Stomach smooth muscle (tissue), 2 donors: ENCODE data around the gene CMTM2.
A peak's percentile ranks its signal among the peaks of the same experiment; 100 is the strongest.
"Not testable (repeated sequence)": the region's sequence is repeated elsewhere in the genome, so short reads cannot be mapped to it uniquely, and the experiment has no call there.

Experiments used
- H3K27ac ChIP-seq: one replicate; pipeline ENCODE4 v1.7.0; 2013; ENCODE audit warnings: mild to moderate bottlenecking, low read length, inconsistent platforms
- H3K27me3 ChIP-seq, 2 donors: one replicate each; pipeline ENCODE4 v1.7.0; 2013; ENCODE audit warnings: low read length in 2 of 2; ENCODE audit not compliant: insufficient read depth in 2 of 2, control insufficient read depth in 1 of 2
- H3K36me3 ChIP-seq, 2 donors: one replicate each; pipeline ENCODE4 v1.7.0; 2013; ENCODE audit warnings: low read length in 2 of 2; ENCODE audit not compliant: control insufficient read depth in 2 of 2, insufficient read depth in 2 of 2
- H3K4me1 ChIP-seq: one replicate; pipeline ENCODE4 v1.7.0; 2013; ENCODE audit warnings: low read length; ENCODE audit not compliant: control insufficient read depth, insufficient read depth
- H3K4me3 ChIP-seq, 2 donors: one replicate each; pipeline ENCODE4 v1.7.0; 2013; ENCODE audit warnings: low read length in 2 of 2
- H3K9ac ChIP-seq, 2 donors: one replicate each; pipeline ENCODE4 v1.7.0; 2013; ENCODE audit warnings: low read length in 2 of 2, mild to moderate bottlenecking in 1 of 2
- H3K9me3 ChIP-seq, 2 donors: one replicate each; pipeline ENCODE4 v1.7.0; 2013; ENCODE audit warnings: low read length in 2 of 2; ENCODE audit not compliant: control insufficient read depth in 2 of 2
- donor health status: healthy.
- donor health status: Pancreatic carcinoma.

CMTM2 gene

DNA sequence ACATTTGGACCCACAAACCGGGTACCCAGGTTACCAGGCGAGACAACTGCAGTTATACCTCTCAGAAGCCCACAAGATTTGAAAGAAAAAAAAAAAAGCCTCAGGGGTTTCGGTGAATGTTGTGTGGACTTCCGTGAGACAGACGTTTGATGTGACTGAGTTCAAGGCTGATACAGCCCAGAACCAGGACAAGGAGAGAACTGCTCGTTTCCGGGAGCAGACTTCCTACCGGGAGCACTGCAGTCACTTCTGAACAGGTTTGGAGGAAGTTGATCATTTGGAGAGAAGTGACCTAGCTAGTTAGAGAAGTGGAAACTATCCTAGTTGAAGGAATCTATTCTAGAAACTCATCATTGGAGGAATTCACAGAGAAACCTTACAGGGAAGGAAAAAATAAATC lies 26.0 kb upstream of the CMTM2 start:
- peak overlapping the region; percentile 92 for H3K4me3 ChIP-seq
- H3K27ac ChIP-seq: no peak overlapping the region
- H3K36me3 ChIP-seq: no peaks in the 10 kb centered on the region
- peak overlapping the region; percentile 91 to 97 for H3K9ac ChIP-seq
- no peaks in the 10 kb centered on the region for H3K9me3 ChIP-seq
- no peaks in the 10 kb centered on the region for H3K27me3 ChIP-seq
- peaks cover 35% of the 10 kb centered on the region for H3K4me1 ChIP-seq

DNA sequence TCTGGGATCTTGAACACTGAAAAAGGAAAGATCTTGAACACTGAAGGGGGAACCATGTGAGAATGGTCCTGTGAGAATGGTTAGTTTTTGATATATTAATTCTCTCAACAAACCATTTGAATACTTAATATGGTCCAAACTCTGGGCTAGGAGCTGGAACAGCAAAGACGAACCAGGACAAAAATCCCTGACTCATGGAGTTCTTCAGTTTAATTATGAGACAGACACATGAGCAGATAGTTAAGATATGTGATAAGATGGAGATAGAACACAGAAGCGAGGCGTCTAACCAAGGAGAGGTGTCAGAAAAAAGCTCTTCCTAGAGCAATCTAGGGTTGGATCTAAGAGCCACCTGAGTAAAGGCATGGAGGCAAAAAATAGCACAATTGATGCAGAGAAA lies 25.2 kb upstream of the CMTM2 start:
- Histone ChIP-seq H3K36me3 (no peaks in the 10 kb centered on the region), H3K9me3 (no peaks in the 10 kb centered on the region), H3K4me1 (peaks cover 30% of the 10 kb centered on the region), H3K9ac (no peak overlapping the region), H3K4me3 (no peak overlapping the region), H3K27me3 (no peaks in the 10 kb centered on the region), H3K27ac (no peak overlapping the region)

GRCh38 chr16:66554495-66554894 lies 24.8 kb upstream of the CMTM2 start:
- H3K4me1 ChIP-seq: peaks cover 26% of the 10 kb centered on the region
- H3K27ac ChIP-seq: no peak overlapping the region
- no peaks in the 10 kb centered on the region for H3K36me3 ChIP-seq
- H3K4me3 ChIP-seq: no peak overlapping the region
- H3K27me3 ChIP-seq: no peaks in the 10 kb centered on the region
- no peaks in the 10 kb centered on the region for H3K9me3 ChIP-seq
- no peak overlapping the region for H3K9ac ChIP-seq

GRCh38 chr16:66560107-66560506 lies 19.2 kb upstream of the CMTM2 start:
- H3K27ac ChIP-seq: no peak overlapping the region
- H3K27me3 ChIP-seq: no peaks in the 10 kb centered on the region
- peaks cover 0 to 4% of the 10 kb centered on the region in 2 donors for H3K36me3 ChIP-seq
- peaks cover 2% of the 10 kb centered on the region for H3K4me1 ChIP-seq
- H3K4me3 ChIP-seq: no peak overlapping the region
- H3K9me3 ChIP-seq: no peaks in the 10 kb centered on the region
- H3K9ac ChIP-seq: no peak overlapping the region

DNA sequence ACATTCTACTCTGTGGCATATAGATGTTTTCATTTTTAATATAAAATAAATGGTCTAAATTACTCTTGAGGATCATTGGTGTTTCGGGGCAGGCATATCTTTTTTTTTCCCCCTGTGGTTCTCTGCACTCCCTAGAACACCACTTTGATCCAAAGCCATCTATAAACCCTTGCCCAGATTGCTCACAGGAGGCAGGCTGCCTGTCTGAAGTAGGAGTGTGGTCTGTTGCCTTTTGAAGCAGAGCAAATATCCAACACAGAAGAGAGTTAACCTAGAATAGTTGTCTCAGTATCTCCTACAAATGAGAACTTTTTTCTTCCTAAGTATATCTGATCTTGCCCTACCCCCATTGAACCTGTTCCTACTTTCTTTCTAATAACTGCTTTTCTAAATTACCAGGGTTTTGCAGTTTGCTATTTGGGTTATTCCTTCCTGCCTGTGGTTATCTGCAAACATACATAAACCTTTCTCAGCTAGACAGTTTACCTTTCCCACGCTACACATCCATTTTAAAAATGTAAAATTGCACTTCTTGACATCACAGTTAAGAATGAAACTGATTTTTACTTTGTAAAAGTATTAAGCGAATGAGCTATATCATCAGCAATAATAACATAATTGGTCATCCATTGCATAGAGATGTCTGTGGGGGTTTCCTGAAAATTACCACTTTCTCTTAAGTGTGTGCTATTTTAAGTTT lies 17.7 kb upstream of the CMTM2 start:
- Histone ChIP-seq H3K4me1 (peaks cover 2% of the 10 kb centered on the region), H3K36me3 (peaks cover 0 to 4% of the 10 kb centered on the region in 2 donors), H3K9ac (no peak overlapping the region), H3K4me3 (no peak overlapping the region), H3K27me3 (no peaks in the 10 kb centered on the region), H3K27ac (no peak overlapping the region), H3K9me3 (no peaks in the 10 kb centered on the region)

DNA sequence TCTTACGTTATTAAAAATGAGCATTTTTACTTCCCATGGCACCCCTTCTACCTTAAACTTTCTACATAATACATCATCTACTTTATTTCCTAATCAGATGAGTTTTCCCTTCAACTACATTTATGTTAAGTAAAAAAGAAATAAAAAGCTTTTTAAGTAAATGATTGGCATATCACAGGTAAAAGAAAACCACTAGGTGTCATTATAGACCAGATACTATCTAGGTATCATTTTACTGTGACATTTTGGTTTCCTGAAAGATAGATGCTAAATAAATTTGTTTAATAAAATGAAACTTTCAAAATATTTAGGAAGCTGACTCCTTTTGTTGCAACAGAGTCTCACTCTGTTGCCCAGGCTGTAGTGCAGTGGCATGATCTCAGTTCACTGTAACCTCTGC lies 16.9 kb upstream of the CMTM2 start:
- H3K27ac ChIP-seq: no peak overlapping the region
- H3K4me1 ChIP-seq: peaks cover 2% of the 10 kb centered on the region
- H3K9me3 ChIP-seq: no peaks in the 10 kb centered on the region
- no peaks in the 10 kb centered on the region for H3K27me3 ChIP-seq
- H3K9ac ChIP-seq: no peak overlapping the region
- H3K4me3 ChIP-seq: no peak overlapping the region
- peaks cover 0 to 4% of the 10 kb centered on the region in 2 donors for H3K36me3 ChIP-seq

- Histone ChIP-seq H3K9ac (no peak overlapping the region), H3K4me3 (no peak overlapping the region), H3K36me3 (peaks cover 0 to 4% of the 10 kb centered on the region in 2 donors), H3K4me1 (peaks cover 2% of the 10 kb centered on the region), H3K9me3 (no peaks in the 10 kb centered on the region), H3K27ac (no peak overlapping the region), H3K27me3 (no peaks in the 10 kb centered on the region)
These were observed 16.3 kb upstream of the CMTM2 start for GRCh38 chr16:66562986-66563385.

GRCh38 chr16:66563574-66564334 lies 15.5 kb upstream of the CMTM2 start:
- H3K9ac ChIP-seq: no peak overlapping the region
- H3K27me3 ChIP-seq: no peaks in the 10 kb centered on the region
- no peaks in the 10 kb centered on the region for H3K9me3 ChIP-seq
- H3K27ac ChIP-seq: no peak overlapping the region
- no peak overlapping the region for H3K4me3 ChIP-seq
- H3K4me1 ChIP-seq: peaks cover 2% of the 10 kb centered on the region
- H3K36me3 ChIP-seq: peaks cover 0 to 4% of the 10 kb centered on the region in 2 donors

- no peaks in the 10 kb centered on the region for H3K27me3 ChIP-seq
- H3K4me3 ChIP-seq: no peak within 1 kb of the TSS
- H3K9ac ChIP-seq: no peak within 1 kb of the TSS
- H3K4me1 ChIP-seq: peaks cover 2% of the 10 kb centered on the region
- H3K9me3 ChIP-seq: no peaks in the 10 kb centered on the region
- H3K36me3 ChIP-seq: peaks cover 0 to 2% of the 10 kb centered on the region in 2 donors
- no peak within 1 kb of the TSS for H3K27ac ChIP-seq
These were observed 13.0 kb upstream of the CMTM2 start, which contains the start of gene CMTM1 for GRCh38 chr16:66566051-66566901. CMTM1 (plus strand) TSS chr16:66566439; CDS start chr16:66566514, 75 bp downstream.

DNA sequence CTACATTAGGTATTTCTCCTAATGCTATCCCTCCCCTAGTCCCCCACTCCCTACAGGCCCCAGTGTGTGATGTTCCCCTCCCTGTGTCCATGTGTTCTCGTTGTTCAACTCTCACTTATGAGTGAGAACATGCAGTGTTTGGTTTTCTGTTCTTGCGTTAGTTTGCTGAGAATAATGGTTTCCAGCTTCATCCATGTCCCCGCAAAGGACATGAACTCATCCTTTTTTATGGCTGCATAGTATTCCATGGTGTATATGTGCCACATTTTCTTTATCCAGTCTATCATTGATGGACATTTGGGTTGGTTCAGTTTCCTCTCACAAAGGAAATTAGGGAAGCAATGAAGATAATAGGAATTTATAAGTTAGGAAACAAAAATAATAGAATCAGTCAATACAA lies 12.0 kb upstream of the CMTM2 start:
- not testable (repeated sequence) for H3K9ac ChIP-seq, H3K9me3 ChIP-seq, H3K4me3 ChIP-seq, H3K27me3 ChIP-seq, H3K36me3 ChIP-seq, H3K27ac ChIP-seq, H3K4me1 ChIP-seq
